GM12872 (cell line): ENCODE results near the gene SMIM20.

Experiments
- CTCF ChIP-seq: IDR thresholded peaks from 3 replicates; pipeline ENCODE4 v1.5.1; 2011; ENCODE audit warnings: low read depth, mild to moderate bottlenecking, low read length, moderate library complexity; ENCODE audit not compliant: insufficient read depth

The SMIM20 gene

GRCh38 chr4:25951390-25951952 is 37.5 kb downstream of the SMIM20 start:
- TF ChIP-seq CTCF = no peak

- no peak for TF ChIP-seq CTCF
Observed at GRCh38 chr4:25953740-25954139, 39.7 kb downstream of the SMIM20 start.

- TF ChIP-seq CTCF = no peak
Observed at GRCh38 chr4:25954293-25954904, 40.4 kb downstream of the SMIM20 start.

- no peak for TF ChIP-seq CTCF
Observed at GRCh38 chr4:25955705-25956104, 41.7 kb downstream of the SMIM20 start.

- no peak for TF ChIP-seq CTCF
Observed at GRCh38 chr4:25956260-25956659, 42.2 kb downstream of the SMIM20 start.

- no peak for TF ChIP-seq CTCF
Observed at GRCh38 chr4:25958110-25958509, 44.1 kb downstream of the SMIM20 start.

- no peak for TF ChIP-seq CTCF
Observed at GRCh38 chr4:25962393-25962792, 48.4 kb downstream of the SMIM20 start.
